Nephron progenitor cell (in vitro differentiated cells): ENCODE data around the gene HOXB3.

Experiments used
- DNase-seq: peaks from one replicate; pipeline ENCODE4 v3.0.0; 2021
- H3K27ac Mint-ChIP-seq: 2 replicates; pipeline ENCODE4 v1.8.0; 2021; ENCODE audit warnings: mild to moderate bottlenecking, moderate library complexity, mixed read lengths
- H3K27me3 Mint-ChIP-seq: 2 replicates; pipeline ENCODE4 v1.8.0; 2021; ENCODE audit warnings: mild to moderate bottlenecking, low read depth, mixed read lengths; ENCODE audit not compliant: poor library complexity
- H3K36me3 Mint-ChIP-seq: 2 replicates; pipeline ENCODE4 v1.8.0; 2021; ENCODE audit warnings: low read depth, mixed read lengths
- H3K4me1 Mint-ChIP-seq: 2 replicates; pipeline ENCODE4 v1.8.0; 2021; ENCODE audit warnings: mixed read lengths
- H3K4me3 Mint-ChIP-seq: 2 replicates; pipeline ENCODE4 v1.8.0; 2021; ENCODE audit warnings: mild to moderate bottlenecking, moderate library complexity, mixed read lengths
- H3K9me3 Mint-ChIP-seq: 2 replicates; pipeline ENCODE4 v1.8.0; 2021; ENCODE audit warnings: mild to moderate bottlenecking, moderate library complexity, mixed read lengths
- CTCF ChIP-seq: fragments of 200-600 bp; sonication (generic); IDR thresholded peaks from 2 replicates; pipeline ENCODE4 v1.5.0; 2021; ENCODE audit warnings: antibody characterized with exemption

HOXB3 gene

GRCh38 chr17:48612854-48613691 lies 23.0 kb upstream of the HOXB3 start:
- Mint-ChIP-seq H3K4me3 (peak overlapping the region; percentile 99), H3K27ac (peak overlapping the region; percentile 100), H3K27me3 (peaks cover 9% of the 10 kb centered on the region), H3K36me3 (peaks cover 26% of the 10 kb centered on the region), H3K4me1 (peaks cover 48% of the 10 kb centered on the region), H3K9me3 (no peaks in the 10 kb centered on the region)
- TF ChIP-seq CTCF, result no peak
- peak; percentile 56 for DNase-seq

GRCh38 chr17:48612456-48612853 lies 22.4 kb upstream of the HOXB3 start:
- Mint-ChIP-seq H3K9me3 (no peaks in the 10 kb centered on the region), H3K4me3 (peak overlapping the region; percentile 99), H3K27me3 (peaks cover 9% of the 10 kb centered on the region), H3K27ac (peak overlapping the region; percentile 100), H3K4me1 (peaks cover 50% of the 10 kb centered on the region), H3K36me3 (peaks cover 30% of the 10 kb centered on the region)
- no peak for DNase-seq
- no peak for TF ChIP-seq CTCF

GRCh38 chr17:48611681-48612455 lies 21.8 kb upstream of the HOXB3 start:
- H3K27ac Mint-ChIP-seq, result peak overlapping the region; percentile 100
- H3K4me3 Mint-ChIP-seq, result peak overlapping the region; percentile 99
- DNase-seq, result peak; percentile 82
- TF ChIP-seq CTCF, result no peak
- H3K27me3 Mint-ChIP-seq, result peaks cover 6% of the 10 kb centered on the region
- peaks cover 32% of the 10 kb centered on the region for H3K36me3 Mint-ChIP-seq
- H3K4me1 Mint-ChIP-seq, result peaks cover 50% of the 10 kb centered on the region
- no peaks in the 10 kb centered on the region for H3K9me3 Mint-ChIP-seq

GRCh38 chr17:48611213-48611612 lies 21.2 kb upstream of the HOXB3 start:
- Mint-ChIP-seq H3K36me3 (peaks cover 36% of the 10 kb centered on the region), H3K9me3 (no peaks in the 10 kb centered on the region), H3K27me3 (peaks cover 6% of the 10 kb centered on the region), H3K4me1 (peaks cover 50% of the 10 kb centered on the region), H3K4me3 (peak overlapping the region; percentile 99), H3K27ac (peak overlapping the region; percentile 100)
- DNase-seq, result no peak
- no peak for TF ChIP-seq CTCF

- no peak for TF ChIP-seq CTCF
- H3K4me1 Mint-ChIP-seq, result peaks cover 50% of the 10 kb centered on the region
- peak; percentile 83 for DNase-seq
- H3K27ac Mint-ChIP-seq, result peak within 1 kb of the TSS; percentile 100
- H3K36me3 Mint-ChIP-seq, result peaks cover 36% of the 10 kb centered on the region
- H3K27me3 Mint-ChIP-seq, result peaks cover 3% of the 10 kb centered on the region
- H3K4me3 Mint-ChIP-seq, result peak within 1 kb of the TSS; percentile 99
- H3K9me3 Mint-ChIP-seq, result no peaks in the 10 kb centered on the region
These were observed 20.5 kb upstream of the HOXB3 start, which contains the start of gene HOXB7 for GRCh38 chr17:48610282-48611211. HOXB7 (minus strand) TSS chr17:48611017; CDS start chr17:48610918, 99 bp downstream.
